ENCODE results near the gene LAMA5. TPM values are rescaled to one million over a fixed set of nuclear protein-coding genes. Genes with fewer than 3 reads are reported as not detected.

Gene LAMA5
- total RNA-seq, 1 donor from 2014 or later = 232 TPM

GRCh38 chr20:62354031-62354808 lies 12.9 kb downstream of the LAMA5 start:
- DNase-seq (ENCODE audit: low spot score) = no peak
- ATAC-seq = no peak
- intact Hi-C loops (cut with DNase I) = no loop called here

DNA sequence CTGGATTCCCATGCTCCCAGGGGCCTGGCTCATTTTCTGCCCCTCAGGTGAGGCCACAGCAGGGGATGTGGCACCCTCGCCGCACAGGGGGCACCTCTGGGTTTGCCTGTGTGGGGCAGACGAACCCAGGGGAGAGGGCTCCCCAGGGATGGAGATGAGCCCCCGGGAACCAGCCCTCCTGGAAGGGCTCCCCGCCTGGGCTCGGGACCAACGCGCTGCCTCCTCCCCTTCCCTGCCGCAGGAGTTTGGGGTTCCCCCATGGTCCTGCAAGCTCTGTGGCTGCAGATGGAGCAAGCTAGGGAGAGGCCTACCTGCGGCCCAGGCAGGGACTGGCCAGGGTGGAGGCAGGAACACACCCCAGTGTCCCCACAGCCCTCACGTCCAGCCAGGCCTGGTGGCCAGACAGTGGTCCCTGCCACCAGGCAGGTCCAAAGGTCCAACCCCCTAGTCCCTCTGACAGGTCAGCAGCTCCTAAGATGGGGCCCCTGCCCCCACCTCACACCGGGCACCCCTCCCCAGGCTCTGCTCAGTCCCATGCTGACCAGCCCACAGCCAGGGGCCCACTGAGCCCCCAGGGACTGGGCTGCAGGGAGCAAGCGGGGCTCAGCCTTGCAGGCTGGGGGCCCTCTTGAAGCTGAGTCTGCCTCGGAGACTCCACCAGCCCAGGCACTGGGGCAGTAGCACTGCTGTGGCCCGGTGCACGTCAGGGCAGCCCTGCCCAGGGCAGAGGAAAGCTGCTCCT lies 13.7 kb downstream of the LAMA5 start:
- no peak for ATAC-seq
- DNase-seq (ENCODE audit: low spot score) = no peak
- intact Hi-C loops (cut with DNase I) = no loop called here

- intact Hi-C loops (cut with DNase I) = no loop called here
- DNase-seq (ENCODE audit: low spot score) = no peak
- no peak for ATAC-seq
Observed at GRCh38 chr20:62352402-62353288, 14.5 kb downstream of the LAMA5 start.

DNA sequence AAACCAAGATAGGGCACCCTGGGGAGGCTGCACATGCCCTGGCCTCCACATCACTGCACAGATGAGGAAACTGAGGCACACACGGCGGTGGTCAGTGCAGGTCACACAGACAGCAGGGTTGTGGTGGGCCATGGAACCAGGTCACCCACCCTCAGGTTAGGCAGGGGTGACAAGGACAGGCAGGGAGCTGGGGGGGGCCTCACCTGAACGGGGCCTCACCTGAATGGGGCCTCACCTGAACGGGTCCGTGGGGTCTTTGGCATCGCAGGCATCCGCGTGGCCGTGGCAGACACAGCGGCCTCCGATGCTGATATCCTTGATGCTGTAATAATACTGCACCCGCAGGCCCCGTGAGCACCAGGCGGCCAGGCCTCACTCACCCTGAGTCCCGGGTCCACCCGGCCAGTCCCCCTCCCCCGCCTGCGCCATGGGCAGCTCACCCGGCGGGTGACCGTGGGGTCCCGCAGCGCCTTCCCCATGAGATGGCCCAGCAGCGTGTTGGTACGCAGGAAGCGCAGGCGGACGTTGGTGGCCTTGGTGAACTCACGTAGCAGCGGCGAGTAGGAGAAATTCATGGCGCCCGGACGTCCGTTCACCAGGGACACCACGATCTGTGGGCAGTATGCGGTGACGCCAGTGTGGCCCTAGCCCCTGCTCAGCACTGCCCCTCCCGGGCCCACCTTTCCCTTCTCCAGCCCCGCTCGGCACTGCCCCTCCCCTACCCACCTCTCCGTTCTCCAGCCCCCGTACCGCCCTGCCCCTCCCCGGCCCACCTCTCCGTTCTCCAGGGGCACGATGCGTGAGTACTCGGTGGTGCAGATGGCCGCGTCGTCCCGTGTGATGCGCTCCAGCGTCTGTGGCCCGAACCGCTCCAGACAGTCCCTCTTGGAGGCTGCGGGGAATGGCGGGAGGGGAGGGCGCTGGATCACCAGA lies 15.4 kb downstream of the LAMA5 start:
- DNase-seq (ENCODE audit: low spot score) = no peak
- intact Hi-C loops (cut with DNase I) = no loop called here
- ATAC-seq = no peak

- intact Hi-C loops (cut with DNase I) = no loop called here
- DNase-seq (ENCODE audit: low spot score) (no peak), ATAC-seq (no peak)
Observed at GRCh38 chr20:62350629-62351422, 16.3 kb downstream of the LAMA5 start.

GRCh38 chr20:62350098-62350628 lies 16.9 kb downstream of the LAMA5 start:
- no peak for DNase-seq (ENCODE audit: low spot score)
- ATAC-seq = no peak
- intact Hi-C loops (cut with DNase I) = no loop called here

DNA sequence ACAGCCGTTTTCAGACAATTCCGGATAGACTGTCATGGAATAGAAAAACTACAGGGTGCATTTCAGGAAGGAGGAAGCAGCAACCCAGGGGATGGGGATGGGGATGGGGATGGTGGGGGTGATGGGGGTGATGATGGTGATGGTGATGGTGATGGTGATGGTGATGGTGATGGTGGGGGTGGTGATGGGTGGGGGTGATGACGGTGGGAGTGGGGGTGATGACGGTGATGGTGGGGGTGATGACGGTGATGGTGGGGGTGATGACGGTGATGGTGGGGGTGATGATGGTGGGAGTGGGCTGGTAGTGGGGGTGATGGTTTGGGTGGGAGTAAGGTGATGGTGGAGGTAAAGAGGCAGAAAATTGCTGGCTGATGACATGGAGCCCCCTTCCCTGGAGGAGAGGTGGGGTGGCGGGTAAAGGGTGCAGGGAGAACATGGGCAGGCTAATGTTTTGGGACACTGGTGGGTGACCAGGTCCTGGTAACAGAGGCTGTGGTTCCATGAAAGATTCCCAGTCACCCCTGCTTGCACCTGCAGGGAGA lies 17.5 kb downstream of the LAMA5 start:
- ATAC-seq = no peak
- DNase-seq (ENCODE audit: low spot score) = no peak
- intact Hi-C loops (cut with DNase I) = no loop called here

GRCh38 chr20:62348604-62349003 lies 18.5 kb downstream of the LAMA5 start:
- ATAC-seq (no peak), DNase-seq (ENCODE audit: low spot score) (no peak)
- intact Hi-C loops (cut with DNase I) = no loop called here

DNA sequence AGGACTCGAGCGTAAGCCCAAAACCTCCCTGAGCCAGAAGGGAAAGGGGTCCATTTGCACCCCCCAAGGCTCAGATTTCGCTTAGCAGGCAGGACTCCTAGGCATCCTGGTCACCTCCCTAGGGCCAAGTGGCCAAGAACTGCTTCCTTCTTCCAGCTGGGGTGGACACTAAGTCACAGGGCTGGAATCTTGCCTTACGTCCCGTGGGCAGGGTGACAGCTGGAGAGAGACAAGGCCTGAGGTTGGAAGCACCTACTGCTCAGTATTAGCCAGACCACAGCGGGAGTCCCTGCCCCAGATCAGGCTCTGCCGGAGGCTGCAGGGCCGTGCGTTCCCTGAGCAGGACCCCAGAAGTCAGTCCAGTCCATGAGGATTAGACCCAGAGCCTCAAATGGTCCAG lies 19.7 kb downstream of the LAMA5 start:
- intact Hi-C loops (cut with DNase I) = no loop called here
- DNase-seq (ENCODE audit: low spot score) (no peak), ATAC-seq (no peak)

GRCh38 chr20:62347151-62347404 lies 20.0 kb downstream of the LAMA5 start:
- no peak for ATAC-seq
- intact Hi-C loops (cut with DNase I) = no loop called here
- DNase-seq (ENCODE audit: low spot score) = no peak

GRCh38 chr20:62346398-62347150 lies 20.5 kb downstream of the LAMA5 start:
- intact Hi-C loops (cut with DNase I) = no loop called here
- DNase-seq (ENCODE audit: low spot score) (no peak), ATAC-seq (no peak)

DNA sequence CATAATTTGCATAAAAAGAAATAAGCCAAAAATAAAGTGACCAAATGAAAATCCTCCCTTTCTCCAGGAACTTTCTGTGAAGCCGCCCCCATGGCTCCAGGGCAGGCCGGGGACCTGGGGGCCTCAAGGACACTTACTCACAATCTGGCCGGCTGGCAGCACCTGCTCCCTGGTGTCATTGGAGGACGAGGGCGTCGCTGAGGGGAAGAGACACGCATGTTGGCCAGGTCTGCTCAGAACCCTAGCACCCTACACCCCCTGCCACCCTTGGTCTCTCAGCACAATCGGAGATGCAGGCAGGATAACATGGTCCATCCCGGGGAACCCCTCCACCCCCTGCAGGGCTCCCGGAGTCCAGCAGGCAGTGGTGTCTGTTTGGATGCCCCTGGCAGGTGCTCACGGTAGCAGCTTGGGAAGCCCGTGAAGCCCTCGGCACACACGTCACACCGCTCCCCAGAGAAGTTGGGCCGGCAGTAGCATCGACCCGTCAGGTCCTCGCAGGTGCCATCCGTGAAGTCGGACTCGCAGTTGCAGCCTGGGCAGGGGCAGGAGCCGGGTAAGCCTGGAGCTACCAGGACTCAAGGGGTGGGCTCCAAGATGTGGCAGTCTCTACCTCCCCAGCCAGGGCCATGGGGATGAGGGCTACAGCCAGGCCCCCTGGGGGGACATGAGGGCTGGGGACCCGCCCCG lies 21.3 kb downstream of the LAMA5 start:
- DNase-seq (ENCODE audit: low spot score) = no peak
- ATAC-seq = no peak
- intact Hi-C loops (cut with DNase I) = no loop called here

DNA sequence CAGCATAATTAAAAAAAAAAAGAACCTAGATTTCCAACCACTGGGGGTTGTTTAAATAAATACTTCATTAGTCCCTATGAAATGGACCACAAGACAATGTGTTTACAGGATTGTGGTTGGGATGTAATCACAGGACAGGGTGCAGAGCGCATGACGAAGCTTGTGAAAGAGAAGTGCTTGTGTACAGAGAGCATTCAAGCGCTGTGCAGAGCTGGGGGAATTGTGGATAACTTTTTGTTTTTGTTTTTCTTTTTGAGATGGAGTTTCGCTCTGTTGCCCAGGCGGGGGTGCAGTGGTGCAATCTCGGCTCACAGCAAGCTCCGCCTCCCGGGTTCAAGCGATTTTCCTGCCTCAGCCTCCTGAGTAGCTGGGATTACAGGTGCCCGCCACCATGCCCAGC lies 22.3 kb downstream of the LAMA5 start:
- intact Hi-C loops (cut with DNase I) = no loop called here
- ATAC-seq (peak; percentile 75), DNase-seq (ENCODE audit: low spot score) (no peak)

DNA sequence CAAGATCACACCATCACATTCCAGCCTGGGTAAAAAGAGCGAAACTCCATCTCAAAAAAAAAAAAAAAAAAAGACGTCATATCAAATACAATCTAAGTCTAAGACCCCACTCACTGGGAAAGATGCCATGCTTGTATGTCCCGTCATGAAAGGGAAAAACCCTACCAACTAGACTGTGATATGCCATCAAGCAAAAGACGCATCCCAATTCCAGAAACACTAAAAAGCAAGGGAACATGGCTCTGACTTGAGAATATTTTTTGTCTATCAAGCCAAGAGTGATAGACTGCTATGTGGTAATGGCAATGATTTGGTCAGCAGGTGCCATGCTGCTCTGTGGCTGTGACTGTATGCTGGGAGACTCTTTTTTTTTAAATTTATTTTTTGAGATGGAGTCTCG lies 23.0 kb downstream of the LAMA5 start:
- ATAC-seq = no peak
- no peak for DNase-seq (ENCODE audit: low spot score)
- intact Hi-C loops (cut with DNase I) = no loop called here

DNA sequence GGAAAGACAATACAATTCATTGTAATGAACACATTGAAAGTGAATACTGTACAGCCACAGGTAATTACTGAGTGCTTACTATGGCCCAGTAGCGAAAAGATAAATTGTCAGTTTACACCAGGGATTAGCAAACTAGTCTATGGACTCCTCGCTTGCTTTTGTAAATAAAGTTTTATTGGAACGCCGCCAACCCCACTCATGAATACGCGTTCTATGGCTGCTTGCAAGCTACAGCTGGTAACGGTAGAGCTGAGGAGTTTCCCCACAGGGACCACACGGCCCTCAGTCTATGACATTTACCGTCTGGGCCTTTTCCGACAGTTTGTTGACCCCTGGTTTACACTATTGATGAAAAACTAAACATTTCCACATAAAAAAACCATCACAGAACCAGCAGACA lies 24.2 kb downstream of the LAMA5 start:
- intact Hi-C loops (cut with DNase I) = no loop called here
- no peak for ATAC-seq
- DNase-seq (ENCODE audit: low spot score) = no peak

DNA sequence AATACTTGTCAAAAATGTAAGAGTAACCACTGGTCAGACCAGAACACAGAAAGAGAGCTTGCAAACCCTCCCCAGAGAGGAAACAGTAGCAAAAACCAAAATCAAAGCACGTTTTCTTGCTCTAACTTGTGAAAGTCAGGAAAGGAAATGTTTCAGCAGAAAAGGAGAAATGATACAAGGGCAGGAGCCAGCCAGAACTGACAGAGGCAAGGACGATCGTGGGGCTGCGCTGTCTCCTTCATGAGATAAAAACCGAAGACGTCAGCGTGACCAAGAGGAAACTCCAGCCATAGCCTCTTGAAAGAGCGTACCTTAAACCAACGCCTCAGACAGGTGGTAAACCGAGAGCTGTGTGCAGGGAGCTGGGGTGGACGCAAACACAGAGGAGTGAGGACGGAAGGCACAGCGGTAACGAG lies 27.5 kb downstream of the LAMA5 start:
- intact Hi-C loops (cut with DNase I) = no loop called here
- ATAC-seq (no peak), DNase-seq (ENCODE audit: low spot score) (no peak)

GRCh38 chr20:62338294-62338620 lies 28.9 kb downstream of the LAMA5 start:
- intact Hi-C loops (cut with DNase I) = no loop called here
- ATAC-seq = no peak
- DNase-seq (ENCODE audit: low spot score) = no peak
